Kidney epithelial cell (primary cell): Measurements from ENCODE around the gene FAM83F. TPM values are rescaled to one million over a fixed set of nuclear protein-coding genes. Genes with fewer than 3 reads are reported as not detected.

Source experiments
- DNase-seq: peaks from one replicate; pipeline ENCODE4 v3.0.0-alpha.2; 2010; ENCODE audit warnings: low read depth
- H3K27me3 ChIP-seq: 2 replicates; pipeline ENCODE4 v1.6.0; 2011; ENCODE audit warnings: low read length; ENCODE audit not compliant: control insufficient read depth, insufficient read depth
- H3K36me3 ChIP-seq: 2 replicates; pipeline ENCODE4 v1.5.1; 2011; ENCODE audit warnings: low read length; ENCODE audit not compliant: control insufficient read depth, insufficient read depth
- H3K4me3 ChIP-seq: 2 replicates; pipeline ENCODE4 v1.5.1; 2011; ENCODE audit warnings: low read depth, mild to moderate bottlenecking, control low read depth, low read length
- total RNA-seq: library from RNA; depleted of rRNA; stranded (reverse); fragments of >200 nt; gene quantifications from 2 replicates; pipeline ENCODE4 v1.2.3, GENCODE V29; 2015
- TF ChIP-seq, protein P1 (sequence below): IDR thresholded peaks from 2 replicates; pipeline ENCODE4 v1.5.1; 2011; ENCODE audit warnings: mild to moderate bottlenecking, moderate library complexity, low read length, control low read depth, inconsistent platforms; ENCODE audit not compliant: insufficient read depth, poor library complexity, severe bottlenecking

Gene FAM83F
- total RNA-seq, 1 donor from 2014 or later, result 6.9 TPM

DNA sequence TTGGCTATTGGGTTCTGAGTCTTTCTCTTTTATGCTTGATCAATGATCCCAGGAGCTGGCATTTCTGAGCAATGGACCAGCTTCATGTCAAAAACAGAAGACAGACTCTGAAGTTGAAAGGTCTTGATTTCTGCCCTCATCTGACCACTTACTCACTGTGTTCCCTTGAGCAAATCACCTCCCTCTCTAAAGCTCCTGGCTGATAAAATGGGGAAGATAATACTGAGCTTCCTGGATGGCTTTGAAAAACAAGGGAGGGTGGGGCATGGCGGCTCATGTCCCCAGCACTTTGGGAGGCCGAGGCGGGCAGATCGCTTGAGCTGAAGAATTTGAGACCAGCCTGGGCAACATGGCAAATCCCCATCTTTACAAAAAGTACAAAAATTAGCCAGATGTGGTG lies 6.4 kb downstream of the FAM83F start:
- Histone ChIP-seq H3K27me3 (no peaks in the 10 kb centered on the region), H3K36me3 (no peaks in the 10 kb centered on the region), H3K4me3 (no peak overlapping the region)
- TF ChIP-seq, protein P1, sequence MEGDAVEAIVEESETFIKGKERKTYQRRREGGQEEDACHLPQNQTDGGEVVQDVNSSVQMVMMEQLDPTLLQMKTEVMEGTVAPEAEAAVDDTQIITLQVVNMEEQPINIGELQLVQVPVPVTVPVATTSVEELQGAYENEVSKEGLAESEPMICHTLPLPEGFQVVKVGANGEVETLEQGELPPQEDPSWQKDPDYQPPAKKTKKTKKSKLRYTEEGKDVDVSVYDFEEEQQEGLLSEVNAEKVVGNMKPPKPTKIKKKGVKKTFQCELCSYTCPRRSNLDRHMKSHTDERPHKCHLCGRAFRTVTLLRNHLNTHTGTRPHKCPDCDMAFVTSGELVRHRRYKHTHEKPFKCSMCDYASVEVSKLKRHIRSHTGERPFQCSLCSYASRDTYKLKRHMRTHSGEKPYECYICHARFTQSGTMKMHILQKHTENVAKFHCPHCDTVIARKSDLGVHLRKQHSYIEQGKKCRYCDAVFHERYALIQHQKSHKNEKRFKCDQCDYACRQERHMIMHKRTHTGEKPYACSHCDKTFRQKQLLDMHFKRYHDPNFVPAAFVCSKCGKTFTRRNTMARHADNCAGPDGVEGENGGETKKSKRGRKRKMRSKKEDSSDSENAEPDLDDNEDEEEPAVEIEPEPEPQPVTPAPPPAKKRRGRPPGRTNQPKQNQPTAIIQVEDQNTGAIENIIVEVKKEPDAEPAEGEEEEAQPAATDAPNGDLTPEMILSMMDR, result no peak
- no peak for DNase-seq

DNA sequence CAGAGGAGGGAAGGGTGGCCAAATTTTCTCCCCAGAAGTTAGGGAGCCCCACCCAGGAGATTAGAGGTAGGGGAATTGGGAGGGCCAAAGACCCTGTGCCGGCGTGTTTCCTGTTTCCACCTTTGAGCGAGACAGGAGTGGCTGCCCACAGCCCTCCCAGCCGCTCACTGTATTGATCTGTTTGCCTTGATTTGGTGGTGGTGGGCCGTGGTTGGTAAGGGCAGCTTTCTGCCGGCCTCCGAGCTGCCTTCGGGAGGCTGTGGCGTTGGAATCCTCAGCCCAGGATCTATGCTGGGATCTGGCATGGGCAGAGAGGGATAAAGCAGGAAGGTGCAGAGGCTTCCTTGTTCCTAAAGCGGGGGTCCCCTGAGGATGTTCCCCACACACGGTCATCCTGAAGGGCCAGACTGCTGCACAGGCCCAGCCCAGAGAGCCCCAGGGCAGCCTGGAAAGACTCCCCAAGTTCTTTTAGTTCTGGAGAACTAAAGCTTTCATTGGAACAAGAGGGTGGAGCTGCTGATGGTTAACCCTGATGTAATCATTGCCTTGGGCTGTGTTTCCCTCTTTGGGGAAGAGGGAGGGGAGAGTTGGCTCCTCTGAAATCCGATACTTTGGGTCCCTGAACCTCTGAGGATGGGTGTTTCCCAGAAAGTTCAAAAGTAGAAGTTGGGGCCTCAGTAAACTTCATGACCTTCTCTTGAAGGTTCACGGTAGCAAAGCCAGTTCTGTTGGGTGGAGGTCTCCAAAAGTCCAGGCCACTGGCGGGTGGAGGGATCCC lies 7.2 kb downstream of the FAM83F start:
- TF ChIP-seq, protein P1, result no peak
- Histone ChIP-seq H3K4me3 (no peak overlapping the region), H3K36me3 (no peaks in the 10 kb centered on the region), H3K27me3 (peaks cover 3% of the 10 kb centered on the region)
- no peak for DNase-seq

DNA sequence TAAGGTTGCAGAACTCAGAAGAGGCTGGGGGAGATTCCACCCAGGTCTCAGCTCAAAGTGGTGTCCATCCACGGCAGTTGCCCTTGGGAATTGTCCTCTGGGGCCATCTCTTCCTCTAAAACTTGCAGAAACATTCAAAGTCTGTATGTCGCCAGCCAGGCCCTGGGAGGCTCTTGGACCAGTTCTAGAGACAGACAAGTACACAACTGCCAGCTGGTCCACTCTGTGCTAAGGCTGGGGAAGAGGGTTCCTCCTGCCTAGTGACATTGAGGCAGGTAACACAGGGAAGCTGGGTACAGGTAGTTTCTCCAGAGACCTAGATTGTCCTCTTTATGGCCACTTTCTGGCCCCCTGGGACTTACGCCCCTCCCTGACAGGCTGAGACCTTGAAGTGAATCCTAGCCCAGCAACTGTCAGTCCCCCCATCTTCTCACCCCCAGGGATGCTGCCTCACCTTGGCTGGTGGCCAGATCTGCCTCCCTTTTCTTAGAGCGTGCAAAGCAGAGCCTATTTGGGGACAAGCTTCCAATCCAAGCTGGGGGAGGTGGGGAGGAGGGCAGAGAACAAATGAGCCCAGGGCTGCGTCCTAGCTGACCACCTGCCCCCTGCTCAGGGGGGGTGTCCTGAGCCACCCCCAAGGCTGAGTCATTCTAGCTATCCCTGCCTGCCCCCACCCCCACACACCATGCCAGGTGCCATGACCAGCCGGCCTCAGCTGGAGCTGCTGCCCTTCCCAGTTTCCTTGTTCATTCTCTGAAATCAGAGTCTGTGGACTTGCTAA lies 8.4 kb downstream of the FAM83F start:
- H3K36me3 ChIP-seq, result no peaks in the 10 kb centered on the region
- no peak for DNase-seq
- TF ChIP-seq, protein P1, result no peak
- no peak overlapping the region for H3K4me3 ChIP-seq
- H3K27me3 ChIP-seq, result peaks cover 6% of the 10 kb centered on the region

DNA sequence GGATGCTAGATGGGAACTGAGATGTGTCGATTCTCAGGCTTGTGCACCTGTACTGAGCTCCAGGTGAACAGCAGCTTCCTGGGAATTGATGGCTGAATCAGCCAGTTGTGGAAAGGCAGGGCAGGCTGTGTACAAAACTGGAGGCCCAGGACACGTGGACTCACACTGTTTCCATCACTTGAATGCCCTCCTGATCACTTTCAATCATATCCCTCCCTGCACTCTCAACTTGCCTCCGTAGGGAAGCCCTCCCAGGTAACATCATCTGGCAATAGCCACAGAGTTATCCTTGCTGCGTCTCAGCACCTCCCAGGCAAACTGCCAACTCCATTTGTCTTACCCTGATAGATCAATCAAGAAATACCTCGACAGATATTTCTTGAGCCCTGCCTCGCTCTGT lies 10.1 kb downstream of the FAM83F start:
- Histone ChIP-seq H3K4me3 (no peak overlapping the region), H3K27me3 (peaks cover 6% of the 10 kb centered on the region), H3K36me3 (no peaks in the 10 kb centered on the region)
- TF ChIP-seq, protein P1, result no peak
- no peak for DNase-seq

DNA sequence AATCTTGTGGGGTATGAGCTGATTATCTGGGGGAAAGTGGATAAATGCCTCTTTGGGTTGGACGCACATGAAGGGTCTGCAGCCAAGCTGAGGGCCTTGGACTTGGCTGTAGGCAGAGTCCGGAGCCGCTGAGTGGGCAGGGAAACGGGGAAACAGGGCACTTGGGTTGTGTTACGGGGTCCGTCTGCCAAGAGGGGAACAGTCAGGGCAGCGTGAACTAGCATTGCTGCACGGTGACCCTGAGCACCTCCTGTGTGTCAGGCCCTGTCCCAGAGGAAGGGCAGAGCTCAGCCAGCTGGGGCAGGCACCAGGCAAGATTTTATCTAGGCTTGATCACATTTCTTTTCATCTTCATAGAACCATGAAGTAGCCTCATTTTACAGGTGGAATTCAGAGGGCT lies 11.9 kb downstream of the FAM83F start:
- Histone ChIP-seq H3K36me3 (no peaks in the 10 kb centered on the region), H3K27me3 (peaks cover 6% of the 10 kb centered on the region), H3K4me3 (no peak overlapping the region)
- DNase-seq, result no peak
- TF ChIP-seq, protein P1, result no peak
